Left ventricle myocardium inferior (tissue), 1 donor: ENCODE measurements around the gene TOMM22. TPM values are rescaled to one million over a fixed set of nuclear protein-coding genes. Genes with fewer than 3 reads are reported as not detected.
A peak's percentile ranks its signal among the peaks of the same experiment; 100 is the strongest.

ENCODE experiments used
- DNase-seq: peaks from one replicate; pipeline ENCODE4 v3.0.0-alpha.2; 2020
- H3K27ac ChIP-seq: fragments of 200-600 bp; replicated peaks from 2 replicates; pipeline ENCODE4 v1.8.0; 2021
- H3K27me3 ChIP-seq: fragments of 200-600 bp; 2 replicates; pipeline ENCODE4 v1.8.0; 2021; ENCODE audit warnings: low read depth
- H3K36me3 ChIP-seq: fragments of 200-600 bp; 2 replicates; pipeline ENCODE4 v1.8.0; 2021
- H3K4me1 ChIP-seq: fragments of 200-600 bp; 2 replicates; pipeline ENCODE4 v1.8.0; 2021
- H3K4me3 ChIP-seq: fragments of 200-600 bp; 2 replicates; pipeline ENCODE4 v1.8.0; 2021; ENCODE audit warnings: mild to moderate bottlenecking, moderate library complexity
- H3K9me3 ChIP-seq: fragments of 200-600 bp; replicated peaks from 2 replicates; pipeline ENCODE4 v1.8.0; 2021
- intact Hi-C: fragments of 100-400 bp; cut with micrococcal nuclease; formaldehyde crosslinking; loops from one replicate; pipeline ENCODE4 v1.11.0; 2022
- total RNA-seq: library from RNA; stranded (reverse); fragmentation: NEBNext Ultra II Directional; extraction: Animal tissue kit (Norgen Biotek cat#: 25700); gene quantifications from one replicate; pipeline ENCODE4 v1.2.1, GENCODE V29; 2021
- TF ChIP-seq, protein P1 (sequence below): fragments of 200-600 bp; IDR thresholded peaks from 2 replicates; pipeline ENCODE4 v1.8.0; 2021; ENCODE audit warnings: antibody characterized with exemption, mild to moderate bottlenecking, borderline replicate concordance
- donor health status: DM: no; HTN: yes; CAD: no; lungs with severe emphysema.

The TOMM22 gene
- total RNA-seq, 1 donor from 2014 or later: 66.6 TPM

DNA sequence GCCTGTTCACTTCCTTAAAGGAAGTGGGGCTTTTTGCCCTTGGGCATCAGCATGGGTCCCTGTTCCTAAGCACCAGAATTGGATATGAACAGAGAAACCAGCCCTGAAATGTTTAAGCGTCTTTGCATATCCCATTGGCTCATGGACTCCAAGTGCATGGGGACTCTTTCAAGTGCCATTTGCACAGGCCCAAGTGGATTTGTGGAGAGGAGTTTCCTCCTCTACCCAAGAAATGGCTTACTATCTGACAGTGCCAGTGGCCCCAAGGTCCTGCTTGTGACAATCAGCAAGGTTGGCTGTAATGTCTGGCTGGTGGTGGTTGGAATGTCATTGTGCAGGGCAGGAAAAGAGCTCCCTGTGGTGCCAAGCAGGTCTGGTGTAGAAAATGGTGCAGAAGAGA, 4.0 kb downstream of the TOMM22 start:
- Histone ChIP-seq H3K4me3 (no peak overlapping the region), H3K27ac (no peak overlapping the region), H3K36me3 (peaks cover 77% of the 10 kb centered on the region), H3K4me1 (peaks cover 22% of the 10 kb centered on the region), H3K9me3 (no peaks in the 10 kb centered on the region), H3K27me3 (no peaks in the 10 kb centered on the region)
- intact Hi-C loops: no loop called here
- TF ChIP-seq, protein P1, sequence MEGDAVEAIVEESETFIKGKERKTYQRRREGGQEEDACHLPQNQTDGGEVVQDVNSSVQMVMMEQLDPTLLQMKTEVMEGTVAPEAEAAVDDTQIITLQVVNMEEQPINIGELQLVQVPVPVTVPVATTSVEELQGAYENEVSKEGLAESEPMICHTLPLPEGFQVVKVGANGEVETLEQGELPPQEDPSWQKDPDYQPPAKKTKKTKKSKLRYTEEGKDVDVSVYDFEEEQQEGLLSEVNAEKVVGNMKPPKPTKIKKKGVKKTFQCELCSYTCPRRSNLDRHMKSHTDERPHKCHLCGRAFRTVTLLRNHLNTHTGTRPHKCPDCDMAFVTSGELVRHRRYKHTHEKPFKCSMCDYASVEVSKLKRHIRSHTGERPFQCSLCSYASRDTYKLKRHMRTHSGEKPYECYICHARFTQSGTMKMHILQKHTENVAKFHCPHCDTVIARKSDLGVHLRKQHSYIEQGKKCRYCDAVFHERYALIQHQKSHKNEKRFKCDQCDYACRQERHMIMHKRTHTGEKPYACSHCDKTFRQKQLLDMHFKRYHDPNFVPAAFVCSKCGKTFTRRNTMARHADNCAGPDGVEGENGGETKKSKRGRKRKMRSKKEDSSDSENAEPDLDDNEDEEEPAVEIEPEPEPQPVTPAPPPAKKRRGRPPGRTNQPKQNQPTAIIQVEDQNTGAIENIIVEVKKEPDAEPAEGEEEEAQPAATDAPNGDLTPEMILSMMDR: no peak
- no peak for DNase-seq

DNA sequence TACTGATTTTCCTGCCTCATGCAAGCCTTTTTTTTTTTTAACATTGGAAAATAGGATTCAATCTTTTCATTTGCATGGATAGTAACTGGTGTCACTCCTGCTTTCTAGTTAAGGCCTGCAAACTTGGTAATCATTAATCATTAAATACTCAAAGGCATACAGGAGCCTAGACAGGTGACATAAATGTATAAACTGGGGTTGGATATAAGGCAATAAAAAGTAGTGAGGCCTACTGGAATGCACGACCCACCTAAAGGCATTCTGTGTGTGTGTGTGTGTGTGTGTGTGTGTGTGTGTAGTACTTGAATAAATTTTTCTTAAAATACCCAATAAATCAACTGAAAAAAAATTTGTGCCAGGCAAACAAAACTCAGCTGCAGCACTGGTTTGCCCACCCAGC, 7.9 kb downstream of the TOMM22 start:
- intact Hi-C loops: no loop called here
- peaks cover 80% of the 10 kb centered on the region for H3K36me3 ChIP-seq
- TF ChIP-seq, protein P1: no peak

DNA sequence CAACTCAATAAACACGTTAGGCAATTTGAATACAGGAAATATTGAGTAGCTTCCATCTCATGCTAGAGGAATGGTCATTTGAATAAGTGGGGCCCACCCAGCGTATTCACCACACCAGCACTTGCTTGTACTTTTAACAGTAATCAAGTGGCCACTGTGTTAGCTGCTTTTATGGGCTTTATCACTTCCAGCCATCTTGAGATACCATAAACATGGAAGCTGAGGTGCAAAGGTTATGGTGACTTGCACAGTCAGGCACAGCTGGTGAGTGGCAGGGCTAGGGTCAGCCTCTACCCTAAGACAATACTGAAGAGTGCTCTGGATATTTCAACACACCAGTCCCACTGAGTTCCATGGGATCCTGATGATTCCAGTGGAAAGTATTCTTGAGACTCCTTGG, 12.3 kb downstream of the TOMM22 start:
- H3K36me3 ChIP-seq: peaks cover 37% of the 10 kb centered on the region
- peaks cover 56% of the 10 kb centered on the region for H3K4me1 ChIP-seq
- DNase-seq: no peak
- intact Hi-C loops: no loop called here
- H3K9me3 ChIP-seq: no peaks in the 10 kb centered on the region
- no peak overlapping the region for H3K4me3 ChIP-seq
- TF ChIP-seq, protein P1: no peak
- H3K27ac ChIP-seq: no peak overlapping the region
- H3K27me3 ChIP-seq: no peaks in the 10 kb centered on the region

More for the DNA sequence above, 7.9 kb downstream of the TOMM22 start:
- no peaks in the 10 kb centered on the region for H3K9me3 ChIP-seq
- no peak overlapping the region for H3K27ac ChIP-seq
- no peak overlapping the region for H3K4me3 ChIP-seq
- H3K4me1 ChIP-seq: peaks cover 13% of the 10 kb centered on the region
- no peaks in the 10 kb centered on the region for H3K27me3 ChIP-seq
- no peak for DNase-seq

DNA sequence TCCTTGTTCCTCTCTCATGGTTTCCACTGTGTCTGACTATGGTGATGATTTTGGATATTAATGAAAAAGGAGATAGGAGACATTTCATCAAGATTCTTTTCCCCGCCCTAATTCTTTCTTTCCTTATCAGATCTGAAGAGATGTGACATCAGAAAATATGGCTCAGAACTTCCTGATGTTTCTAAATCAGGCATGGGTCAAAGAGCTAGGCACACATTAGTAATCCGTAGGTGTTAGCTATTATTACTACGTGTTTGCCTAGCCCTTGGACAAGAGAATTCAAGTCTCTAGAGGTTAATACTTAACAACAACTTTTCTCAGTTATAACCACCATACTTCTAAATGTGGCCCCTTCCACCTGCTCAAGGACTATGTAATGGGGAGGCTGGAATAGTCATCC, 13.2 kb downstream of the TOMM22 start:
- intact Hi-C loops: no loop called here
- TF ChIP-seq, protein P1: no peak
- DNase-seq: no peak
- Histone ChIP-seq H3K27ac (no peak overlapping the region), H3K27me3 (no peaks in the 10 kb centered on the region), H3K4me3 (no peak overlapping the region), H3K9me3 (no peaks in the 10 kb centered on the region), H3K36me3 (peaks cover 28% of the 10 kb centered on the region), H3K4me1 (peaks cover 65% of the 10 kb centered on the region)

DNA sequence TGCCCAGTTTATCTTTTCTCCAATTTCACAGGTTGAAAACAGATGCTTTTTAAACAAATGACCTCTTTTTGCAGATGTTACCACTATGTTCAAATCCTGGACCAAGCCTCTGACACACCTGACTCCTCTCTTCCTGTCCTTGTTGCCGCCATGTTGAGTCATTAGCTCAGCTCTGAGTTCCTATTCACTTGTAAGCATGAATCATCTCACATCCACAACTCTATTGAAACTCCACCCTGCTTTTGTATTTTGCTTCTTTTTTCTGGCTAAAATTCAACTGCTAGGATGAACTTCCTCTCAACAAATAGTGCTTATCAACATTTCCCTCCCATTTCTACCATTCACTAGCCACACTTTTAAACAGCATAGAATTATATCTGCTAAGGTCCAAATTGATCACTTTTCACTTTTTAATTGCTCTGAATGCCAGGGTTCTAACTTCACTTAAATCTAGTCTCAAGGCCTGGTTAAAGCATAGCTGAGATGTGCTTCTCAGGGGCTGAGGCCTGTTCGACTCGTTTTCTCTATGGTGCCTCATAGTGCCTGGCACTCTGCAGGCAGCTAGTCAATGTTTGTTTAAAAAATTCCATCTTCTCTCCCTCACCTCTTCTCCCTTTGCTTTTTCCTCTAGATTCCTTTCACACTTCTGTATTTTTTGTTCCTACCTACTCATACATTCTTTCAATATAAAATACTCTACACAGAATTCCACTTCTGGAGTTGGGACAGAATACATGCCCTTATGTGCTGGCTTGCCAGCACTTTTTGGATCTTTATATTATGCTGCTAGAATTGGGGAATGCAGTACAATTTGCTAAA, 15.1 kb downstream of the TOMM22 start:
- Histone ChIP-seq H3K27me3 (no peaks in the 10 kb centered on the region), H3K4me3 (peak overlapping the region; percentile 85), H3K36me3 (peaks cover 17% of the 10 kb centered on the region), H3K9me3 (no peaks in the 10 kb centered on the region), H3K27ac (peak overlapping the region; percentile 95), H3K4me1 (peaks cover 79% of the 10 kb centered on the region)
- intact Hi-C loops: no loop called here
- no peak for DNase-seq
- TF ChIP-seq, protein P1: no peak
